GM12878 (cell line): ENCODE data around the gene MATN4. TPM values are rescaled to one million over a fixed set of nuclear protein-coding genes. Genes with fewer than 3 reads are reported as not detected.

Experiments
- ATAC-seq: fragments of 200-7000 bp; cut with Tn5 transposase; 3 replicates; pipeline ENCODE4 v1.9.1; 2020; ENCODE audit warnings: mild to moderate bottlenecking, moderate library complexity
- BruUV-seq: library from RNA; stranded (reverse); fragments of 400-500 nt; replicated peaks from 2 replicates; lab custom pipeline; 2021; lab: Mats Ljungman, UMichigan
- CTCF ChIA-PET: fragments of 300-600 bp; sonication (Branson Sonifier 250); formaldehyde crosslinking; extraction: SDS; loops from one replicate; lab custom pipeline; 2021; ENCODE audit warnings: inconsistent platforms; lab: Yijun Ruan, JAX
- POLR2A ChIA-PET: fragments of 350-600 bp; formaldehyde crosslinking; extraction: SDS; loops from one replicate; lab custom pipeline; 2021; ENCODE audit warnings: inconsistent platforms; lab: Charles Lee
- RAD21 ChIA-PET: fragments of 300-600 bp; sonication (Branson Sonifier 250); formaldehyde crosslinking; loops from one replicate; lab custom pipeline; 2023; ENCODE audit warnings: antibody characterized with exemption; ENCODE audit not compliant: unreplicated experiment; lab: Charles Lee
- SMC1A ChIA-PET: fragments of 300-600 bp; sonication (Branson Sonifier 250); formaldehyde crosslinking; loops from one replicate; lab custom pipeline; 2023; ENCODE audit not compliant: unreplicated experiment, uncharacterized antibody; lab: Charles Lee
- DNase-seq: peaks from one replicate; pipeline ENCODE4 v3.0.0-alpha.2; 2011; ENCODE audit warnings: low read depth, low spot score
- FAIRE-seq: peaks from 3 replicates; lab custom pipeline; 2011; peaks lifted over from hg19 to GRCh38; lab: Jason Lieb, UNC
- H2AFZ ChIP-seq: 2 replicates; pipeline ENCODE4 v1.6.0; 2011; ENCODE audit warnings: low read depth, low read length, control low read depth; ENCODE audit not compliant: control insufficient read depth
- H3K27ac ChIP-seq: 2 replicates; pipeline ENCODE4 v1.5.1; 2011; ENCODE audit warnings: control low read depth; ENCODE audit not compliant: control insufficient read depth, insufficient read depth
- H3K27me3 ChIP-seq, 2 experiments: replicated peaks in 1 of 2; 2 replicates each; pipeline versions ENCODE4 v1.6.0 to v1.6.1; 2011; ENCODE audit warnings: low read length in 1 of 2; ENCODE audit not compliant: control insufficient read depth in 2 of 2, insufficient read depth in 2 of 2
- H3K36me3 ChIP-seq, 2 experiments: 2 replicates each; pipeline ENCODE4 v1.5.1; 2011; ENCODE audit warnings: low read length in 1 of 2; ENCODE audit not compliant: control insufficient read depth in 2 of 2, insufficient read depth in 2 of 2
- H3K4me1 ChIP-seq: 2 replicates; pipeline ENCODE4 v1.6.1; 2011; ENCODE audit warnings: mild to moderate bottlenecking, low read length, moderate library complexity, mixed read lengths; ENCODE audit not compliant: control insufficient read depth, insufficient read depth
- H3K4me2 ChIP-seq: 2 replicates; pipeline ENCODE4 v1.6.0; 2011; ENCODE audit warnings: control low read depth; ENCODE audit not compliant: control insufficient read depth, insufficient read depth
- H3K4me3 ChIP-seq: fragments of 200-600 bp; sonication (generic); 2 replicates; pipeline ENCODE4 v1.5.1; 2016
- H3K79me2 ChIP-seq: 2 replicates; pipeline ENCODE4 v1.6.0; 2011; ENCODE audit warnings: low read length; ENCODE audit not compliant: control insufficient read depth, insufficient read depth
- H3K9ac ChIP-seq: 2 replicates; pipeline ENCODE4 v1.8.0; 2011; ENCODE audit warnings: low read length, control low read depth, mixed read lengths; ENCODE audit not compliant: control insufficient read depth, insufficient read depth
- H3K9me3 ChIP-seq: replicated peaks from 3 replicates; pipeline ENCODE4 v1.5.1; 2011; ENCODE audit warnings: mild to moderate bottlenecking, low read length; ENCODE audit not compliant: control insufficient read depth, insufficient read depth
- H4K20me1 ChIP-seq: 2 replicates; pipeline ENCODE4 v1.6.0; 2011; ENCODE audit not compliant: control insufficient read depth, insufficient read depth
- BACH1 ChIP-seq: fragments of 450-650 bp; IDR thresholded peaks from 2 replicates; pipeline ENCODE4 v1.6.1; 2017; ENCODE audit warnings: mild to moderate bottlenecking, borderline replicate concordance
- CHD1 ChIP-seq: IDR thresholded peaks from 2 replicates; pipeline ENCODE4 v1.6.1; 2012; ENCODE audit warnings: low read depth, low read length, improper control_type of control experiment
- E2F4 ChIP-seq: IDR thresholded peaks from 2 replicates; pipeline ENCODE4 v1.6.1; 2012; ENCODE audit warnings: low read depth, low read length, improper control_type of control experiment
- E4F1 ChIP-seq: fragments of 450-650 bp; IDR thresholded peaks from 2 replicates; pipeline ENCODE4 v1.6.1; 2018; ENCODE audit warnings: borderline replicate concordance, mild to moderate bottlenecking; ENCODE audit not compliant: partially characterized antibody
- ELK1 ChIP-seq: IDR thresholded peaks from 2 replicates; pipeline ENCODE4 v1.6.1; 2012; ENCODE audit warnings: low read depth, low read length, improper control_type of control experiment
- ESRRA ChIP-seq: IDR thresholded peaks from 2 replicates; pipeline ENCODE4 v1.6.1; 2012; ENCODE audit warnings: mild to moderate bottlenecking, low read length, improper control_type of control experiment
- ETV6 ChIP-seq, 2 experiments: fragments of 450-650 bp in 1 of 2; IDR thresholded peaks in 1 of 2; conservative IDR thresholded peaks in 1 of 2; 2 replicates each; pipeline ENCODE4 v1.6.1; 2014; ENCODE audit warnings: antibody characterized with exemption in 1 of 2, borderline replicate concordance in 1 of 2, low read depth in 1 of 2, mild to moderate bottlenecking in 1 of 2, moderate library complexity in 1 of 2
- GABPA ChIP-seq: IDR thresholded peaks from 2 replicates; pipeline ENCODE4 v1.6.1; 2014; ENCODE audit warnings: antibody characterized with exemption, low read depth, mild to moderate bottlenecking, inconsistent platforms
- MYB ChIP-seq: fragments of 150-350 bp; IDR thresholded peaks from 2 replicates; pipeline ENCODE4 v1.6.1; 2014; ENCODE audit warnings: mild to moderate bottlenecking, low read depth, low read length, borderline replicate concordance
- RCOR1 ChIP-seq: conservative IDR thresholded peaks from 2 replicates; pipeline ENCODE4 v1.6.1; 2012; ENCODE audit warnings: low read depth, low read length, improper control_type of control experiment
- RELA ChIP-seq: fragments of 450-650 bp; IDR thresholded peaks from 2 replicates; pipeline ENCODE4 v1.8.0; 2014; ENCODE audit warnings: borderline replicate concordance; ENCODE audit not compliant: partially characterized antibody
- SIN3A ChIP-seq: IDR thresholded peaks from 2 replicates; pipeline ENCODE4 v1.6.1; 2012; ENCODE audit warnings: low read depth, low read length, improper control_type of control experiment
- SIX5 ChIP-seq: IDR thresholded peaks from 2 replicates; pipeline ENCODE4 v1.6.1; 2011; ENCODE audit warnings: mild to moderate bottlenecking, low read depth, low read length, moderate library complexity; ENCODE audit not compliant: severe bottlenecking
- SMAD1 ChIP-seq: fragments of 450-650 bp; IDR thresholded peaks from 2 replicates; pipeline ENCODE4 v1.6.1; 2018; ENCODE audit warnings: mild to moderate bottlenecking, low read depth; ENCODE audit not compliant: partially characterized antibody
- SREBF1 ChIP-seq: IDR thresholded peaks from 2 replicates; pipeline ENCODE4 v1.6.1; 2012; ENCODE audit warnings: mild to moderate bottlenecking, low read length
- ZNF217 ChIP-seq: fragments of 450-650 bp; IDR thresholded peaks from 2 replicates; pipeline ENCODE4 v1.6.1; 2017; ENCODE audit warnings: antibody characterized with exemption, mild to moderate bottlenecking
- WGBS: methylation state at CpG from one replicate; pipeline ENCODE4 v1.1.6; 2016; ENCODE audit warnings: low lambda C conversion rate; ENCODE audit not compliant: insufficient replicate concordance, insufficient coverage; ENCODE audit errors: missing lambda C conversion rate; 5-methylcytosine and 5-hydroxymethylcytosine counted together
- in situ Hi-C: fragments of 300-500 bp; cut with MboI; formaldehyde crosslinking; loops from 9 replicates; pipeline ENCODE4 v1.14.3; 2018; ENCODE audit warnings: mixed read lengths
- intact Hi-C: fragments of 100-400 bp; cut with micrococcal nuclease; formaldehyde crosslinking; loops from one replicate; pipeline ENCODE4 v1.14.2; 2022; ENCODE audit not compliant: unreplicated experiment
- polyA plus RNA-seq, 11 experiments: library from polyadenylated mRNA; depleted of rRNA in 4 of 11; unstranded in 6 of 11; stranded (reverse) in 5 of 11; fragments of >200 nt; fragmentation: Nextera tagmentation in 4 of 11; fragmentation: Illumina TruSeq in 1 of 11; extraction: Ambion mirVana in 4 of 11; extraction: Trizol in 1 of 11; gene quantifications; 1 replicate in 1 of 11; 2 replicates in 10 of 11; pipeline versions ENCODE4 v1.2.1 to v1.2.3, GENCODE V29; 2011 to 2016; ENCODE audit warnings: inconsistent platforms in 2 of 11, missing spikeins in 2 of 11, low read depth in 1 of 11
- total RNA-seq, 4 experiments: library from RNA; depleted of rRNA in 3 of 4; stranded (reverse); fragments of >200 nt in 3 of 4; fragmentation: Illumina TruSeq in 1 of 4; extraction: Trizol in 1 of 4; gene quantifications; 2 replicates each; pipeline versions ENCODE4 v1.2.1 to v1.2.3, GENCODE V29; 2013 to 2021

MATN4 gene
- total and polyA plus RNA-seq, 10 of the 15 experiments (the other 5 are each of a cell fraction or from before 2014, with no cell fraction given) = 0.10 to 0.15 TPM; not detected in 8

GRCh38 chr20:45330476-45330875 is 22.4 kb upstream of the MATN4 start:
- Histone ChIP-seq H2AFZ (no peak overlapping the region), H3K4me1 (no peaks in the 10 kb centered on the region), H3K9me3 (no peaks in the 10 kb centered on the region), H3K27ac (no peak overlapping the region), H3K4me2 (no peak overlapping the region), H3K4me3 (no peak overlapping the region), H4K20me1 (no peaks in the 10 kb centered on the region; the same call in 1 of the 2 replicates), H3K9ac (no peak overlapping the region), H3K36me3 (no peaks in the 10 kb centered on the region; a peak in 1 of 4 replicates), H3K79me2 (no peaks in the 10 kb centered on the region), H3K27me3 (no peaks in the 10 kb centered on the region)
- in situ Hi-C loops = no loop called here
- CTCF ChIA-PET = interaction anchor here (1.0 to 1.6 kb wide), 2 partner anchors 12 to 106 kb away, joined by 3 read pairs; no protein-coding TSS in a partner anchor
- FAIRE-seq = no peak
- no peak for DNase-seq
- POLR2A ChIA-PET = no interaction called here
- BruUV-seq = no TSS peak
- RAD21 ChIA-PET = interaction anchor here (2.3 kb wide), 1 partner anchor 106 kb away, joined by 5 read pairs; no protein-coding TSS in a partner anchor
- 51% methylated on average over 3 of the region's 3 CpGs for WGBS
- intact Hi-C loops = no loop called here
- no peak for ATAC-seq
- SMC1A ChIA-PET = no interaction called here
- TF ChIP-seq ELK1 = no peak
- no peak for TF ChIP-seq ESRRA
- TF ChIP-seq MYB = no peak
- no peak for TF ChIP-seq SMAD1
- TF ChIP-seq BACH1 = no peak
- no peak for TF ChIP-seq RELA
- TF ChIP-seq E2F4 = no peak
- no peak for TF ChIP-seq ZNF217
- no peak for TF ChIP-seq ETV6 (conservative IDR thresholded peaks at IDR 0.05 in 1 of 2, IDR thresholded peaks at IDR 0.05 in 1 of 2; ENCODE audit: borderline replicate concordance in 1 of 2, low read depth in 1 of 2)
- TF ChIP-seq SREBF1 = no peak
- TF ChIP-seq SIX5 = no peak
- TF ChIP-seq CHD1 = no peak
- TF ChIP-seq GABPA = no peak
- no peak for TF ChIP-seq RCOR1
- TF ChIP-seq E4F1 = no peak
- no peak for TF ChIP-seq SIN3A
